GM12878 (cell line): ENCODE measurements around the gene PCDH15. TPM values are rescaled to one million over a fixed set of nuclear protein-coding genes. Genes with fewer than 3 reads are reported as not detected.

Source experiments
- ATAC-seq: fragments of 200-7000 bp; cut with Tn5 transposase; 3 replicates; pipeline ENCODE4 v1.9.1; 2020; ENCODE audit warnings: mild to moderate bottlenecking, moderate library complexity
- BruUV-seq: library from RNA; stranded (reverse); fragments of 400-500 nt; replicated peaks from 2 replicates; lab custom pipeline; 2021; lab: Mats Ljungman, UMichigan
- CTCF ChIA-PET: fragments of 300-600 bp; sonication (Branson Sonifier 250); formaldehyde crosslinking; extraction: SDS; loops from one replicate; lab custom pipeline; 2021; ENCODE audit warnings: inconsistent platforms; lab: Yijun Ruan, JAX
- POLR2A ChIA-PET: fragments of 350-600 bp; formaldehyde crosslinking; extraction: SDS; loops from one replicate; lab custom pipeline; 2021; ENCODE audit warnings: inconsistent platforms; lab: Charles Lee
- RAD21 ChIA-PET: fragments of 300-600 bp; sonication (Branson Sonifier 250); formaldehyde crosslinking; loops from one replicate; lab custom pipeline; 2023; ENCODE audit warnings: antibody characterized with exemption; ENCODE audit not compliant: unreplicated experiment; lab: Charles Lee
- SMC1A ChIA-PET: fragments of 300-600 bp; sonication (Branson Sonifier 250); formaldehyde crosslinking; loops from one replicate; lab custom pipeline; 2023; ENCODE audit not compliant: unreplicated experiment, uncharacterized antibody; lab: Charles Lee
- DNase-seq: peaks from one replicate; pipeline ENCODE4 v3.0.0-alpha.2; 2011; ENCODE audit warnings: low read depth, low spot score
- FAIRE-seq: peaks from 3 replicates; lab custom pipeline; 2011; peaks lifted over from hg19 to GRCh38; lab: Jason Lieb, UNC
- H2AFZ ChIP-seq: 2 replicates; pipeline ENCODE4 v1.6.0; 2011; ENCODE audit warnings: low read depth, low read length, control low read depth; ENCODE audit not compliant: control insufficient read depth
- H3K27ac ChIP-seq: 2 replicates; pipeline ENCODE4 v1.5.1; 2011; ENCODE audit warnings: control low read depth; ENCODE audit not compliant: control insufficient read depth, insufficient read depth
- H3K27me3 ChIP-seq, 2 experiments: replicated peaks in 1 of 2; 2 replicates each; pipeline versions ENCODE4 v1.6.0 to v1.6.1; 2011; ENCODE audit warnings: low read length in 1 of 2; ENCODE audit not compliant: control insufficient read depth in 2 of 2, insufficient read depth in 2 of 2
- H3K36me3 ChIP-seq, 2 experiments: 2 replicates each; pipeline ENCODE4 v1.5.1; 2011; ENCODE audit warnings: low read length in 1 of 2; ENCODE audit not compliant: control insufficient read depth in 2 of 2, insufficient read depth in 2 of 2
- H3K4me1 ChIP-seq: 2 replicates; pipeline ENCODE4 v1.6.1; 2011; ENCODE audit warnings: mild to moderate bottlenecking, low read length, moderate library complexity, mixed read lengths; ENCODE audit not compliant: control insufficient read depth, insufficient read depth
- H3K4me2 ChIP-seq: 2 replicates; pipeline ENCODE4 v1.6.0; 2011; ENCODE audit warnings: control low read depth; ENCODE audit not compliant: control insufficient read depth, insufficient read depth
- H3K4me3 ChIP-seq: fragments of 200-600 bp; sonication (generic); 2 replicates; pipeline ENCODE4 v1.5.1; 2016
- H3K79me2 ChIP-seq: 2 replicates; pipeline ENCODE4 v1.6.0; 2011; ENCODE audit warnings: low read length; ENCODE audit not compliant: control insufficient read depth, insufficient read depth
- H3K9ac ChIP-seq: 2 replicates; pipeline ENCODE4 v1.8.0; 2011; ENCODE audit warnings: low read length, control low read depth, mixed read lengths; ENCODE audit not compliant: control insufficient read depth, insufficient read depth
- H3K9me3 ChIP-seq: replicated peaks from 3 replicates; pipeline ENCODE4 v1.5.1; 2011; ENCODE audit warnings: mild to moderate bottlenecking, low read length; ENCODE audit not compliant: control insufficient read depth, insufficient read depth
- H4K20me1 ChIP-seq: 2 replicates; pipeline ENCODE4 v1.6.0; 2011; ENCODE audit not compliant: control insufficient read depth, insufficient read depth
- CBX3 ChIP-seq: fragments of 200-600 bp; sonication (generic); IDR thresholded peaks from 2 replicates; pipeline ENCODE4 v1.6.1; 2016; ENCODE audit warnings: low read depth, borderline replicate concordance
- EZH2 ChIP-seq: IDR thresholded peaks from 2 replicates; pipeline ENCODE4 v1.6.1; 2012; ENCODE audit warnings: low read depth, mild to moderate bottlenecking, control low read depth, inconsistent platforms, low read length, borderline replicate concordance; ENCODE audit not compliant: control insufficient read depth
- FOS ChIP-seq: IDR thresholded peaks from 3 replicates; pipeline ENCODE4 v1.6.1; 2011; ENCODE audit warnings: borderline replicate concordance; ENCODE audit not compliant: insufficient read length; ENCODE audit errors: extremely low read depth
- JUNB ChIP-seq: IDR thresholded peaks from 2 replicates; pipeline ENCODE4 v1.6.1; 2016; ENCODE audit warnings: antibody characterized with exemption, mild to moderate bottlenecking
- RAD51 ChIP-seq: fragments of 450-650 bp; IDR thresholded peaks from 2 replicates; pipeline ENCODE4 v1.6.1; 2016; ENCODE audit warnings: moderate library complexity, mild to moderate bottlenecking, inconsistent platforms
- SKIL ChIP-seq: fragments of 450-650 bp; IDR thresholded peaks from 2 replicates; pipeline ENCODE4 v1.6.1; 2017; ENCODE audit warnings: mild to moderate bottlenecking, low read depth, inconsistent platforms; ENCODE audit not compliant: poor library complexity, severe bottlenecking
- SMARCA5 ChIP-seq: fragments of 450-650 bp; IDR thresholded peaks from 2 replicates; pipeline ENCODE4 v1.6.1; 2017; ENCODE audit warnings: mild to moderate bottlenecking
- SRF ChIP-seq, 2 experiments: IDR thresholded peaks; 2 replicates each; pipeline ENCODE4 v1.6.1; 2011; ENCODE audit warnings: low read depth in 2 of 2, low read length in 2 of 2, mild to moderate bottlenecking in 1 of 2, moderate library complexity in 1 of 2
- TBL1XR1 ChIP-seq: IDR thresholded peaks from 2 replicates; pipeline ENCODE4 v1.6.1; 2012; ENCODE audit warnings: low read depth, low read length, improper control_type of control experiment
- WGBS: methylation state at CpG from one replicate; pipeline ENCODE4 v1.1.6; 2016; ENCODE audit warnings: low lambda C conversion rate; ENCODE audit not compliant: insufficient replicate concordance, insufficient coverage; ENCODE audit errors: missing lambda C conversion rate; 5-methylcytosine and 5-hydroxymethylcytosine counted together
- in situ Hi-C: fragments of 300-500 bp; cut with MboI; formaldehyde crosslinking; loops from 9 replicates; pipeline ENCODE4 v1.14.3; 2018; ENCODE audit warnings: mixed read lengths
- intact Hi-C: fragments of 100-400 bp; cut with micrococcal nuclease; formaldehyde crosslinking; loops from one replicate; pipeline ENCODE4 v1.14.2; 2022; ENCODE audit not compliant: unreplicated experiment
- polyA plus RNA-seq, 11 experiments: library from polyadenylated mRNA; depleted of rRNA in 4 of 11; unstranded in 6 of 11; stranded (reverse) in 5 of 11; fragments of >200 nt; fragmentation: Nextera tagmentation in 4 of 11; fragmentation: Illumina TruSeq in 1 of 11; extraction: Ambion mirVana in 4 of 11; extraction: Trizol in 1 of 11; gene quantifications; 1 replicate in 1 of 11; 2 replicates in 10 of 11; pipeline versions ENCODE4 v1.2.1 to v1.2.3, GENCODE V29; 2011 to 2016; ENCODE audit warnings: inconsistent platforms in 2 of 11, missing spikeins in 2 of 11, low read depth in 1 of 11
- total RNA-seq, 4 experiments: library from RNA; depleted of rRNA in 3 of 4; stranded (reverse); fragments of >200 nt in 3 of 4; fragmentation: Illumina TruSeq in 1 of 4; extraction: Trizol in 1 of 4; gene quantifications; 2 replicates each; pipeline versions ENCODE4 v1.2.1 to v1.2.3, GENCODE V29; 2013 to 2021
- TF ChIP-seq, protein P1 (sequence below): IDR thresholded peaks from 2 replicates; pipeline ENCODE4 v1.6.1; 2012; ENCODE audit warnings: low read depth, low read length, improper control_type of control experiment
- TF ChIP-seq, protein P2 (sequence below): fragments of 450-650 bp; formaldehyde crosslinking; IDR thresholded peaks from 2 replicates; pipeline ENCODE4 v1.4.0; 2020; ENCODE audit warnings: mild to moderate bottlenecking, moderate library complexity
- TF ChIP-seq, protein P3 (sequence below): IDR thresholded peaks from 2 replicates; pipeline ENCODE4 v1.6.1; 2012; ENCODE audit warnings: low read depth, low read length, improper control_type of control experiment

Gene PCDH15
- total and polyA plus RNA-seq, 10 of the 15 experiments (the other 5 are each of a cell fraction or from before 2014, with no cell fraction given): 0.03 to 0.52 (median 0.07) TPM; not detected in 6

DNA sequence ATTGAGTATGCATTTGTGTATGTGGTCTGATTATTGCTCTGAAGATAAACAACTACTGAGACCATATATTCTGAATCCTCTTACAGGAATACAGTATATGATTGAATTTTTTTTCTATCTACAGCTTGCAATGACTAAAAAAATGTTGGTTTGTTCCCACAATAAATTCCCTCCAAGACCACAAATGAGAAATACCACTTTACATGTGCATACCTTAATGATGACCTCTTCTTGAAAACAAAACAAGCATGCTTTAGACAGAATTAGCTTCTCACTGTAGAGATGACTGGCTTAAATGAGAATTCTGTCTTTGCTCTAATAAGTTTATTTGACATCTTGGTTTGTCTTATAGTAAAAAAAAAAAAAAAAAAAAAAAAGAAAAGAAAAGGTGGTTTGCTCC lies 241.5 kb downstream of the PCDH15 start:
- RAD21 ChIA-PET: no interaction called here

GRCh38 chr10:54554028-54554427 lies 247.0 kb downstream of the PCDH15 start:
- H3K27ac ChIP-seq: no peak overlapping the region
- RAD21 ChIA-PET: no interaction called here
- SMC1A ChIA-PET: no interaction called here
- H3K9ac ChIP-seq: no peak overlapping the region
- H4K20me1 ChIP-seq: no peaks in the 10 kb centered on the region
- FAIRE-seq: no peak
- no peaks in the 10 kb centered on the region for H3K27me3 ChIP-seq
- 0% methylated on average over 2 of the region's 2 CpGs for WGBS
- BruUV-seq: no TSS peak
- no peaks in the 10 kb centered on the region for H3K79me2 ChIP-seq
- no peak for ATAC-seq
- intact Hi-C loops (no loop called here), in situ Hi-C loops (no loop called here)
- CTCF ChIA-PET: interaction anchor here (0.9 kb wide), 1 partner anchor 9 kb away, joined by 3 read pairs; no protein-coding TSS in a partner anchor
- H2AFZ ChIP-seq: no peak overlapping the region
- POLR2A ChIA-PET: no interaction called here
- H3K9me3 ChIP-seq: no peaks in the 10 kb centered on the region
- no peaks in the 10 kb centered on the region for H3K4me1 ChIP-seq
- H3K4me2 ChIP-seq: no peak overlapping the region
- H3K4me3 ChIP-seq: no peak overlapping the region
- no peaks in the 10 kb centered on the region for H3K36me3 ChIP-seq
- DNase-seq: no peak
- TF ChIP-seq, protein P1, sequence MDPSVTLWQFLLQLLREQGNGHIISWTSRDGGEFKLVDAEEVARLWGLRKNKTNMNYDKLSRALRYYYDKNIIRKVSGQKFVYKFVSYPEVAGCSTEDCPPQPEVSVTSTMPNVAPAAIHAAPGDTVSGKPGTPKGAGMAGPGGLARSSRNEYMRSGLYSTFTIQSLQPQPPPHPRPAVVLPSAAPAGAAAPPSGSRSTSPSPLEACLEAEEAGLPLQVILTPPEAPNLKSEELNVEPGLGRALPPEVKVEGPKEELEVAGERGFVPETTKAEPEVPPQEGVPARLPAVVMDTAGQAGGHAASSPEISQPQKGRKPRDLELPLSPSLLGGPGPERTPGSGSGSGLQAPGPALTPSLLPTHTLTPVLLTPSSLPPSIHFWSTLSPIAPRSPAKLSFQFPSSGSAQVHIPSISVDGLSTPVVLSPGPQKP: no peak
- TF ChIP-seq RAD51 (no peak), EZH2 (no peak), SRF (IDR thresholded peaks at IDR 0.05; ENCODE audit: low read depth in 2 of 2, low read length in 2 of 2) (no peak), CBX3 (no peak), JUNB (no peak), SKIL (no peak)
- TF ChIP-seq, protein P2, sequence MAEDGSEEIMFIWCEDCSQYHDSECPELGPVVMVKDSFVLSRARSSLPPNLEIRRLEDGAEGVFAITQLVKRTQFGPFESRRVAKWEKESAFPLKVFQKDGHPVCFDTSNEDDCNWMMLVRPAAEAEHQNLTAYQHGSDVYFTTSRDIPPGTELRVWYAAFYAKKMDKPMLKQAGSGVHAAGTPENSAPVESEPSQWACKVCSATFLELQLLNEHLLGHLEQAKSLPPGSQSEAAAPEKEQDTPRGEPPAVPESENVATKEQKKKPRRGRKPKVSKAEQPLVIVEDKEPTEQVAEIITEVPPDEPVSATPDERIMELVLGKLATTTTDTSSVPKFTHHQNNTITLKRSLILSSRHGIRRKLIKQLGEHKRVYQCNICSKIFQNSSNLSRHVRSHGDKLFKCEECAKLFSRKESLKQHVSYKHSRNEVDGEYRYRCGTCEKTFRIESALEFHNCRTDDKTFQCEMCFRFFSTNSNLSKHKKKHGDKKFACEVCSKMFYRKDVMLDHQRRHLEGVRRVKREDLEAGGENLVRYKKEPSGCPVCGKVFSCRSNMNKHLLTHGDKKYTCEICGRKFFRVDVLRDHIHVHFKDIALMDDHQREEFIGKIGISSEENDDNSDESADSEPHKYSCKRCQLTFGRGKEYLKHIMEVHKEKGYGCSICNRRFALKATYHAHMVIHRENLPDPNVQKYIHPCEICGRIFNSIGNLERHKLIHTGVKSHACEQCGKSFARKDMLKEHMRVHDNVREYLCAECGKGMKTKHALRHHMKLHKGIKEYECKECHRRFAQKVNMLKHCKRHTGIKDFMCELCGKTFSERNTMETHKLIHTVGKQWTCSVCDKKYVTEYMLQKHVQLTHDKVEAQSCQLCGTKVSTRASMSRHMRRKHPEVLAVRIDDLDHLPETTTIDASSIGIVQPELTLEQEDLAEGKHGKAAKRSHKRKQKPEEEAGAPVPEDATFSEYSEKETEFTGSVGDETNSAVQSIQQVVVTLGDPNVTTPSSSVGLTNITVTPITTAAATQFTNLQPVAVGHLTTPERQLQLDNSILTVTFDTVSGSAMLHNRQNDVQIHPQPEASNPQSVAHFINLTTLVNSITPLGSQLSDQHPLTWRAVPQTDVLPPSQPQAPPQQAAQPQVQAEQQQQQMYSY (CRISPR knock-in tag): no peak

More for the DNA sequence above, 241.5 kb downstream of the PCDH15 start:
- no peaks in the 10 kb centered on the region for H3K4me1 ChIP-seq
- ATAC-seq (no peak), DNase-seq (no peak)
- no peak overlapping the region for H2AFZ ChIP-seq
- no peaks in the 10 kb centered on the region for H4K20me1 ChIP-seq
- BruUV-seq: no TSS peak
- H3K9me3 ChIP-seq: no peaks in the 10 kb centered on the region
- H3K79me2 ChIP-seq: no peaks in the 10 kb centered on the region
- intact Hi-C loops: no loop called here
- in situ Hi-C loops: no loop called here
- H3K36me3 ChIP-seq: no peaks in the 10 kb centered on the region
- POLR2A ChIA-PET: no interaction called here
- H3K27me3 ChIP-seq: no peaks in the 10 kb centered on the region
- TF ChIP-seq TBL1XR1 (no peak), SMARCA5 (no peak), FOS (no peak)
- TF ChIP-seq, protein P3, sequence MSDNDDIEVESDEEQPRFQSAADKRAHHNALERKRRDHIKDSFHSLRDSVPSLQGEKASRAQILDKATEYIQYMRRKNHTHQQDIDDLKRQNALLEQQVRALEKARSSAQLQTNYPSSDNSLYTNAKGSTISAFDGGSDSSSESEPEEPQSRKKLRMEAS: no peak
- TF ChIP-seq, all 136 proteins: peak for 0
- Histone ChIP-seq H3K9ac (no peak overlapping the region), H3K4me3 (no peak overlapping the region), H3K4me2 (no peak overlapping the region), H3K27ac (no peak overlapping the region)
- ChIA-PET CTCF (no interaction called here), SMC1A (no interaction called here)
- no peak for FAIRE-seq
